HG03469 (cell line): ENCODE measurements around the gene SELENOF.
"Not testable (repeated sequence)": the region's sequence is repeated elsewhere in the genome, so short reads cannot be mapped to it uniquely, and the experiment has no call there.

Experiments used
- ATAC-seq: cut with Tn5 transposase; IDR thresholded peaks from one replicate; pipeline ENCODE4 v1.9.1; 2021; ENCODE audit warnings: mild to moderate bottlenecking, moderate library complexity, moderate number of reproducible peaks; ENCODE audit not compliant: unreplicated experiment

The SELENOF gene

DNA sequence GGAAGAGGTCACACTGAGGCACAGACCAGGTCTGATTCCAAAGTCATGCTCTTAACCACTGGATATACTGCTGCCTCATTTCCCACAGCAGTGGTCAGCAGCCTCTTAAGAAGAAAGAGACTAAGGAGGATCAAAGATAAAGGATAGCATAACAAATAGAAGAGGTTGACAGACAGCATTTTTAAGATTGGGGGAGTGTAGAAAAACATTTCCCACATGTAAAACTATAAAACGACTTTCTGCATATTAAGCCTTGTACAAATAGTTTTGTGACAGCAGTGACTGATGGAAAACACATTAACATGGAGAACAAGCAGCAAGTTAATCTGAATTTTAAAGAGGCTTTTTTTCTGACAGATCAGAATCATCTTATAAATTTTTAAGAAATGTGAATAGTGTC lies 92.0 kb downstream of the SELENOF start:
- no peak for ATAC-seq

DNA sequence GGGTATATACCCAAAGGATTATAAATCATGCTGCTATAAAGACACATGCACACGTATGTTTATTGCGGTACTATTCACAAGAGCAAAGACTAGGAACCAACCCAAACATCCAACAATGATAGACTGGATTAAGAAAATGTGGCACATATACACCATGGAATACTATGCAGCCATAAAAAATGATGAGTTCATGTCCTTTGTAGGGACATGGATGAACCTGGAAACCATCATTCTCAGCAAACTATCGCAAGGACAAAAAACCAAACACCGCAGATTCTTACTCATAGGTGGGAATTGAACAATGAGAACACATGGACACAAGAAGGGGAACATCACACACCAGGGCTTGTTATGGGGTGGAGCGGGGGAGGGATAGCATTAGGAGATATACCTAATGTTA lies 94.0 kb downstream of the SELENOF start:
- ATAC-seq, result not testable (repeated sequence)

DNA sequence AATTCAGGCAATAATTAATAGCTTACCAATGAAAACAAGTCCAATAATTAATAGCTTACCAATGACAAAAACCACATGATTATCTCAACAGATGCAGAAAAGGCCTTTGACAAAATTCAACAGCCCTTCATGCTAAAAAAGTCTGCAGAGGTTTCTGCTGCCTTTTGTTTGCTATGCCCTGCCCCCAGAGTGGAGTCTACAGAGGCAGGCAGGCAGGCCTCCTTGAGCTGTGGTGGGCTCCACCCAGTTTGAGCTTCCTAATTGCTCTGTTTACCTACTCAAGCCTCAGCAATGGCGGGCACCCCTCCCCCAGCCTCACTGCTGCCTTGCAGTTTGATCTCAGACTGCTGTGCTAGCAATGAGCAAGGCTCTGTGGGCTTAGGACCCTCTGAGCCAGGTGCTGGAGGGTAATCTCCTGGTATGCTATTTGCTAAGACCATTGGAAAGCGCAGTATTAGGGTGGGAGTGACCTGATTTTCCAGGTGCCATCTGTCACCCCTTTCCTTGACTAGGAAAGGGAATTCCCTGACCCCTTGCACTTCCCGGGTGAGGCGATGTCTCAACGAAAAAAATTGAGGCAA lies 96.6 kb downstream of the SELENOF start:
- not testable (repeated sequence) for ATAC-seq

DNA sequence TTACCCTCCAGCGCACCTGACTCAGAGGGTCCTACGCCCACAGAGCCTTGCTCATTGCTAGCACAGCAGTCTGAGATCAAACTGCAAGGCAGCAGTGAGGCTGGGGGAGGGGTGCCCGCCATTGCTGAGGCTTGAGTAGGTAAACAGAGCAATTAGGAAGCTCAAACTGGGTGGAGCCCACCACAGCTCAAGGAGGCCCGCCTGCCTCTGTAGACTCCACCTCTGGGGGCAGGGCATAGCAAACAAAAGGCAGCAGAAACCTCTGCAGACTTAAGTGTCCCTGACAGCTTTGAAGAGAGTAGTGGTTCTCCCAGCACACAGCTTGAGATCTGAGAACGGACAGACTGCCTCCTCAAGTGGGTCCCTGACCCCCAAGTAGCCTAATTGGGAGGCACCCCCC lies 99.8 kb downstream of the SELENOF start:
- not testable (repeated sequence) for ATAC-seq
